ENCODE results near the gene PSG1.

The PSG1 gene

DNA sequence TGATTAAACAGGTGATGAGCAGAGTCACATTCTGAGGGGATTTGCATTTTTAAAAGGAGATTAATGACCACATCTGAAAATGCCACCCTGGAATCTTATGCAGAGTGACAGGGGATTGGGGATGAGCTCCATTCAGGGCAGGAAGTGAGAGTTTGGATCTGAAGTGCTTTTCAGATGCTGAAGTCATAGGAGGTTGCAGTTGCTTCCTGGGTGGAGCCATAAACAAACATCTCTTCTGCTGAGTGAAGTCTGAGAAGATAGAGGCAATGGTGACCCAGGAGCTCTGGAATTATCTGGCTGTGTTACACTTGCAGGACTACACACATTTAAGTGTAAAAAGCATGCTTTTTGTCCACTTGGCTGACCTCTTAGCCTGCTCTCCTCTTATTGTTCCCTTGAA, 62.6 kb downstream of the PSG1 start:
- DNase-seq, result no peak
- intact Hi-C loops (cut with DNase I; ENCODE audit: low total_unique reads), result no loop called here
- H3K36me3 ChIP-seq, result no peaks in the 10 kb centered on the region
- H3K4me3 ChIP-seq, result no peak overlapping the region
- no peak overlapping the region for H3K27ac ChIP-seq
- H3K27me3 ChIP-seq, result no peaks in the 10 kb centered on the region
- TF ChIP-seq, protein P1, sequence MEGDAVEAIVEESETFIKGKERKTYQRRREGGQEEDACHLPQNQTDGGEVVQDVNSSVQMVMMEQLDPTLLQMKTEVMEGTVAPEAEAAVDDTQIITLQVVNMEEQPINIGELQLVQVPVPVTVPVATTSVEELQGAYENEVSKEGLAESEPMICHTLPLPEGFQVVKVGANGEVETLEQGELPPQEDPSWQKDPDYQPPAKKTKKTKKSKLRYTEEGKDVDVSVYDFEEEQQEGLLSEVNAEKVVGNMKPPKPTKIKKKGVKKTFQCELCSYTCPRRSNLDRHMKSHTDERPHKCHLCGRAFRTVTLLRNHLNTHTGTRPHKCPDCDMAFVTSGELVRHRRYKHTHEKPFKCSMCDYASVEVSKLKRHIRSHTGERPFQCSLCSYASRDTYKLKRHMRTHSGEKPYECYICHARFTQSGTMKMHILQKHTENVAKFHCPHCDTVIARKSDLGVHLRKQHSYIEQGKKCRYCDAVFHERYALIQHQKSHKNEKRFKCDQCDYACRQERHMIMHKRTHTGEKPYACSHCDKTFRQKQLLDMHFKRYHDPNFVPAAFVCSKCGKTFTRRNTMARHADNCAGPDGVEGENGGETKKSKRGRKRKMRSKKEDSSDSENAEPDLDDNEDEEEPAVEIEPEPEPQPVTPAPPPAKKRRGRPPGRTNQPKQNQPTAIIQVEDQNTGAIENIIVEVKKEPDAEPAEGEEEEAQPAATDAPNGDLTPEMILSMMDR (IDR thresholded peaks at IDR 0.05), result no peak
- no peaks in the 10 kb centered on the region for H3K4me1 ChIP-seq
- no peaks in the 10 kb centered on the region for H3K9me3 ChIP-seq
